ENCODE measurements around the gene KRTCAP2.
"Not testable (repeated sequence)": the region's sequence is repeated elsewhere in the genome, so short reads cannot be mapped to it uniquely, and the experiment has no call there.

KRTCAP2 gene

DNA sequence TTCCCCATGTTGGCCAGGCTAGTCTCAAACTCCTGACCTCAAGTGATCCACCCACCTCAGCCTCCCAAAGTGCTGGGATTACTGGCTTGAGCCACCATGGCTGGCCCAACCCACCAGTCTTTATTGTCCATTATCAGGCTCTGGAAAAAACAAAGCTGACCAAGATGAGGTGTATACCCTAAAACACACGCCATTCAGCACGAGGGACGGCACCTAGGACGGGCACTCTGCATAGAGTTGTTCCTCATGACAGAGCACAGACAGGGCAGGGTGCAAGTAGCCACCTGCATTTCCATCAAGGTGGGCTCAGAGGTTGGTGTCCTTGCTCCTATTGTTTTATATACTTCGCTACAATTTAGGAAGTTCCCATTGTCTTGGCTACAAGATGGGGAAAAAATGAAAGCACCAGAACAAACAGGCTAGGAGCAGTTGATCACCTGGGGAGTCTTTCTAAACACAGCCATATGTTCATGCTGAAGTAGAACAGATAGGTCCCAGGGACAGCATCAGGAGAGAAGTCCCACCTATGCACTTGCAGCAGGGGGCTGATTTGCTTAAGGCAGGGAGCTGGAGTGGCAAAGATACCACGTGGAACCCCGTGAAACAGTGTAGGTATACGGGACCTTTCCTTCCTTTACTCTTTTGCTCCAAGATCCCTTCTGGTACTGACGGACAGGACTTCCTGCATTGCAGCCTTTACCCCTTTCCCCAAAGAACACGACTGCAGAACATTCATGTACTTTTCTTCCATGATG is 4.5 kb downstream of the KRTCAP2 start:
- DNase-seq (ENCODE audit: low read depth), result no peak

DNA sequence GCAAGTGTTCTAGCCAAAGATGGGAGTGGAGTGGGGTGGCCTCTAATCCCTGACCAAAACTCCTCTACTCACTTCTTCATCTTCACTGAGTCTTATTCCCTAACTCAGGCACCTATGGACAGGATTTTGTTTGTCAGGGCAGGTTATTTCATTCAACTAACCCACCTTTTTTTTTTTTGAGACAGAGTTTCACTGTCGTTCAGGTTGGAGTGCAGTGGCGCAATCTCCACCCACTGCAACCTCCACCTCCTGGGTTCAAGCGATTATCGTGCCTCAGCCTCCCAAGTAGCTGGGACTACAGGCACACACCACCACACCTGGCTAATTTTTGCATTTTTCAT is 5.0 kb downstream of the KRTCAP2 start:
- DNase-seq (ENCODE audit: low read depth), result not testable (repeated sequence)

DNA sequence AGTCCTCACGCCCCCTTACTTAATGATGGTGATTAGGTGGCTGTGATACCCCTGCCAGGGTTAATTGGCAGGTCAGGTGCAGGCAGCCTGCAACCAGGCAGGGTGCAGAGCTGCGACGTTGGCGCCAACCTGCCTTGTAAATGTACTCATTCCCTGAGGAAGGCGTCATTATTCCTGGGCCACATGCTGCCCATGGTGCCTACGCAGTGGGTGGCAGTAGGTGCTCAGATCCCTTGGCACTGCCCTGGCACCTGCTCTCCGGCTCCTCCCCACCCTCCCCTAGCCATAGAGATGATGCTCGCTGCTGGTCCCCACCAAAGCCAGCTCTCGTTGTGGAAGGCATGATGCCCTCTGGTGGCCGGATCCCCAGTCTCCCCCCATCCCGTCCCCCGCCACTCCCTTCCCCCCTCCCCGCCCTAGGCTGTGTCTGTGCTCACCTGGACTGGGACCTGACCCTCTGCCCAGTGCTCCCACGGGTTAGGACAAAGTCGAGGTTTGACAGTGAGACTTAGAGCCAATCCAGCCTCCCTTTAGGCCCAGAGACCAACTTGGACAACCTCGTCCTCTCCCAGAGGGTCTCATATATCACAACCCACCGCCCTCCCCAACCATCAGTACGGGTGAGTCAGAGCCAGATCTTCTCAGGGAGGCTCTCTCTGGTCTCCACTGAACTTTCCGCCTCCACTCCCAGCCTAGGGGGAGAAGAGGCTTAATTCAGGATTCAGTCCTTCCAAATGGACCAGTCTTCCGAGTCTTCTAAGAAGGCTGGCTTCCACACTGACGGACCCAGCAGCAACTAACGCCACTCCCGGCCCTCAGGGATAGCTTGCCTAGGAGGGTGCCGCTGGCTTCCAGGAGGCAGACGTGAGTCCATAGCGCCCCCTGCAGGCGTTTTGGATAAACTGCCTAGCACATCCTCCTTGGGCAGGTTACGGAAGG is 5.7 kb downstream of the KRTCAP2 start:
- DNase-seq (ENCODE audit: low read depth), result peak; percentile 41

DNA sequence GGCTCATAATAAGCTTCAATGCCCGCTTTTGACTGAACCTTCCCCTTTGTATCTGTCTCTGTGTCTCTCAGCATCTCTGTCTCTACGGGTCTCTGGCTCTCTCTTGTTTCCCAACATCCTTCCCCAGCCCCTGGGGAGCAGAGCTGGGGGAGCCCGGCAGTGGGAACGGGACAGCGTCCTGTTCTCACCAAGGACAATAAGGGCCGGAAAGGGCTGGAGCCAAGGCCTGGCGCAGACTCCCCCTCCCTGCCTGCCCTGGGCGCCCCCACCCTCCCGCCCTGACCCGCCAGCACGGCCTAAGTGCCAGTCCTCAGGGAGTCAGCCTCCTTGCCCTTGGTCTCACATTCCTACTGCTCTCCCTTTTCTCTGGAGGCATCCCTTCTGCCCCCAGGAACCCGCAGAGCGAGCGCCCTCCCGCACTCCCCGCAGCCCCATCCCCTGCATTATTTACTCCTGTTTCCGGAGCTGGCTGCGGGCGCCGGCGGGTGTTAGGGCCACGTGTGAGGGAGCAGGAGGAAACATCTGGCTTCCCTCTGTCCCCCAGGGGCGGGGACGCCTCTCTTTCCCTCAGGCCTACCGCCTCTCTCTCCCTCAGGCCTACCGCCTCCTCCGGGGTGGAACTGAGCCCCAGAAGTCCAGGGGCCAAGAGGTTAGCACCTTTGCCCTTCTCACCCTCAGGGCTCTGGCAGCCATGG is 6.5 kb downstream of the KRTCAP2 start:
- DNase-seq (ENCODE audit: low read depth), result no peak

DNA sequence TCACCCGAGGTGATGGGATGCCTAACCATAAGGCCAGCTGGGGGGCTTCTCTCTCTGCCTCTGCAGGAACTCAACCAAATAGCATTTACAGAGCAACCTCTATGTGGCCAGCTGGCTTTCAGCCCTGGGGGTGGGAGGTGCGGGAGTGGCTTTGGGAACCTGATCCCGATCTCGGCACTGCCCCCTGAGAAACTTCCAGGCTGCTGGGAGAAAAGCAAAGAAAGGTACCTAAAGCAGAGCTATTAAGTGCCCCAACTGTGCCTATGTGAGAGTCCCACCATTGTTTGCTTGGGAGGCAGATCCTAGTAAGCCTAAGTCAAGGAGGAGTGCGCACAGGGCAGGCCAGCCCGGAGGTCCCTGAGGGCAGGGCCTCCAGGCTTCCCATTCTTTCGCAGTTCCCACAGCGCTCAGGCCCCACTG is 7.0 kb downstream of the KRTCAP2 start:
- no peak for DNase-seq (ENCODE audit: low read depth)

DNA sequence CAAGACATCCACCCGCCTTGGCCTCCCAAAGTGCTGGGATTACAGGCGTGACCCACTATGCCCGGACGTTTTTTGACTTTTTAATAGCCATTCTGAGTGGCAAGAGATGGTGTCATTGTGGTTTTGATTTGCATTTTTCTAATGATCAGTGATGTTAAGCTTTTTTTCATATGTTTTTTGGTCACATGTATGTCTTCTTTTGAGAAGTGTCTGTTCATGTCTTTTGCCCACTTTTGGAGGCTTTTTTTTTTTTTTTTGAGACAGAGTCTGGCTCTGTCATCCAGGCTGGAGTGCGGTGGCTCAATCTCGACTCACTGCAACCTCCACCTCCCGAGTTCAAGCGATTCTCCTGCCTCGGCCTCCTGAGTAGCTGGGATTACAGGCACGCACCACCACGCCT is 8.5 kb downstream of the KRTCAP2 start:
- DNase-seq (ENCODE audit: low read depth), result not testable (repeated sequence)

DNA sequence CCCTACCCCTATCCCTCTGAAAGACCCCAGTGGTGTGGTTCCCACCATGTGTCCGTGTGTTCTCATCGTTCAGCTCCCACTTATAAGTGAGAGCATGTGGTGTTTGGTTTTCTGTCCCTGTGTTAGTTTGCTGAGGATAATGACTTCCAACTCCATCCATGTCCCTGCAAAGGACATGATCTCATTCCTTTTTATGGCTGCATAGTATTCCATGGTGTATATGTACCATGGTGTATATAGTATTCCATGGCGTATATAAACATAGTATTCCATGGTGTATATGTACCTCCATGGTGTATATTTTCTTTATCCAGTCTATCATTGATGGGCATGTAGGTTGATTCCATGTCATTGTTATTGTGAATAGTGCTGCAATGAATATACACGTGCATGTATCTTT is 9.3 kb downstream of the KRTCAP2 start:
- DNase-seq (ENCODE audit: low read depth), result not testable (repeated sequence)

DNA sequence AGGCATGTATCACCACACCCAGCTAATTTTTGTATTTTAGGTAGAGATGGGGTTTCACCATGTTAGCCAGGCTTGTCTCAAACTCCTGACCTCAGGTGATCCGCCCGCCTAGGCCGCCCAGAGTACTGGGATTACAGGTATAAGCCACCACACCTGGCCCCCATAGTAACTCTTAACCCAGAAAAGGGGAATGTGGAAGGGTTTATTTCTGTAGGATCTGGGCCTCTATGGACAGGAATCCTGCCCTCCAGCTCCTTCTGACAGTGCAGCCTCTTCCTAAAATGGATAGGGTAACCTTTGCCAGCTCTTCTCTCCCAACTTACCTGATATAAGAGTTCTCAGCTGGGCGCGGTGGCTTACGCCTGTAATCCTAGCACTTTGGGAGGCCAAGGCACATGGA is 10.5 kb downstream of the KRTCAP2 start:
- not testable (repeated sequence) for DNase-seq (ENCODE audit: low read depth)

DNA sequence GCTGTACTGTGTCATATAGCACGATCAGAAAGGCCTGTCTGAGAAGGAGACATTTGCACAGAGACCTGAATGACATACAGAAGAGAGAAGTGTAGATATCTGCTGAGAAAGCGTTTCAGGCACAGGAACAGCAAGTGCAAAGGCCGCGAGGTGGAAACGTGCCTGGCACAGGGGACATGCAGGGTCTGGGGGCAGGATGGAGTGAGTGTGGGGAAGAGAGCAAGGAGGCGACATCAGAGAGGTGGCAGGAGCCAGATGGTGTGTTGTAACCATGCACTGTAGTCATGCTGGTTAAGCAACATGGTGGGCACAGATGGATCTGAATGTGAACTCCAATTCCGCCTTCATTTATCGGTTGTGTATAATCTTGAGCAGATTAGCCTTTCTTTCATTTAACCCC is 13.0 kb downstream of the KRTCAP2 start:
- DNase-seq (ENCODE audit: low read depth), result no peak

DNA sequence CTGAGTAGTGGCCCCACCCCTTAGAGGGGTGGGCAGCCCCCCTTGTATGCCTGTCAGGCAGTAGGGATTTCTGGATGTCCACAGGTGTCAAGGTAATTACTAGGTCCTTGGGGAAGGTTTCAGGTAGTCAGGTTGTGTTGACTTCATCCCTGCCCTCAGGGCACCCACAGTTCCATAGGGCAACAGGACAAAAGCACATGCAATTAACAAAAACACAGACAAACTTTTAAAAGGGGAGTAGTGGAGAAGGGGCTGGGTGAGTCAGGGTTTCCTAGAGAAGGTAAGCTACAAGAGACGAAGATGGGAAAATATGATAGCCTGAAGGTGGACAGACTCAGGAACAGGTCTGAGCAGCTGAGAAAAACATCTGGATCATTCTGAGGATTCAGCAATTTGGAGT is 14.1 kb downstream of the KRTCAP2 start:
- DNase-seq (ENCODE audit: low read depth), result no peak

DNA sequence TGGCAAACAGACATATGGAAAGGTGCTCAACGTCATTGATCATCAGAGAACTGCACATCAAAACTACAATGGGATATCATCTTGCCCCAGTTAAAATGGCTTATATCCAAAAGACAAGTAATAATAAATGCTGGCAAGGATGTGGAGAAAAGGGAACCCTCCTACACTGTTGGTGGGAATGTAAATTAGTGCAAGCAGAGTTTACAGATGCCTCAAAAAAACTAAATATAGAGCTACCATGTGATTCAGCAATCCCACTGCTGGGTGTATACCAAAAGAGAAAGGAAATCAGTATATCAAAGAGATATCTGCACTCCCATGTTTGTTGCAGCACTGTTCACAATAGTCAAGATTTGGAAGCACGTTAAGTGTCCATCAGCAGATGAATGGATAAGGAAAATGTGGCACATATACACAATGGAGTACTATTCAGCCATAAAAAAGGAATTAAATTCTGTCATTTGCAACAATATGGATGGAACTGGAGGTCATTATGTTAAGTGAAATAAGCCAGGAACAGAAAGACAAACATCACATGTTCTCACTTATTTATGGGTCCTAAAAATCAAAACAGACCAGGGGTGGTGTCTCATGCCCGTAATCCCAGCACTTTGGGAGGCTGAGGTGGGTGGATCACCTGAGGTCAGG is 17.0 kb downstream of the KRTCAP2 start:
- not testable (repeated sequence) for DNase-seq (ENCODE audit: low read depth)

DNA sequence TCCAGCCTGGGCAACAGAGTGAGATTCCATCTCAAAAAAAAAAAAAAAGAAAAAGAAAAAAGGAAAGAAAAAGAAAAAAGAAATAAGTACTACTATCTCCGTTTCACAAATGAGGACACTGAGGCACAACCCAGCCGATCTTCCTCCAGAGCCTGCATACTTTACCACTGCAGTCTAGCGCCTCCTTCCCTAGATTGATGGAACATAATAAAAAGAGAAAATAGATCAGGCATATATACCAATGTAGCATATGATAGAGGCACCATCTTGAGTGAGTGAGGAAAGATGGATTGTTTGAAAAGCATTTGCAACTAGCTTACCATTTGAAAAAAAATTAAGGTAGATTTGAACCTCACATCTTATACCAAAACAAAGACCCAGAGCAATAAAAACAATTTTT is 27.6 kb downstream of the KRTCAP2 start:
- DNase-seq (ENCODE audit: low read depth), result no peak

DNA sequence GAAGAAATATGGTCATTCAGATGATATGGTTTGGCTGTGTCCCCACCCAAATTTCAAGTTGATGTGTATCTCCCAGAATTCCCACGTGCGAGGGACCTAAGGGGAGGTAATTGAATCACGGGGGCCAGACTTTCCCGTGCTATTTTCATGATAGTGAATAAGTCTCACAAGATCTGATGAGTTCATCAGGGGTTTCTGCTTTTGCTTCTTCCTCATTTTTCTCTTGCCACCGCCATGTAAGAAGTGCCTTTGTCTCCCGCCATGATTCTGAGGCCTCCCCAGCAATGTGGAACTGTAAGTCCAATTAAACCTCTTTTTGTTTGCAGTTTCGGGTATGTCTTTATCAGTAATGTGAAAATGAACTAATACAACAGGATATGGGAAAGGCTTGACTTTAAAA is 31.4 kb downstream of the KRTCAP2 start:
- no peak for DNase-seq (ENCODE audit: low read depth)

DNA sequence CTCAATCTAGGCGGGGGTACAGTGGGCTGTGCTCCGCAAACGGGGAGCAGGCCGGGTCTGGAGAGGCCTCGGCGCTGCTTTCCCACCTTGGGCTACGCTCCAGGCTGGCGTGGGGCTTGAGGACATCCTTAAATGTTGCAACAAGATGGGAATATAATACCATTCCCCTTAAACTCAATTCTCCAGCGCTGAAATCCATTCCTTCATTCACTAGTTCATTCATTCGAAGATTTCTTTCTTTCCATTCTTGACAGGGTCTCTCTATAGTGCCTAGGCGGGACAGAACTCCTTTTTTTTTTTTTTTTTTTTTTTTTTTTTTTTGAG is 32.5 kb downstream of the KRTCAP2 start:
- no peak for DNase-seq (ENCODE audit: low read depth)

DNA sequence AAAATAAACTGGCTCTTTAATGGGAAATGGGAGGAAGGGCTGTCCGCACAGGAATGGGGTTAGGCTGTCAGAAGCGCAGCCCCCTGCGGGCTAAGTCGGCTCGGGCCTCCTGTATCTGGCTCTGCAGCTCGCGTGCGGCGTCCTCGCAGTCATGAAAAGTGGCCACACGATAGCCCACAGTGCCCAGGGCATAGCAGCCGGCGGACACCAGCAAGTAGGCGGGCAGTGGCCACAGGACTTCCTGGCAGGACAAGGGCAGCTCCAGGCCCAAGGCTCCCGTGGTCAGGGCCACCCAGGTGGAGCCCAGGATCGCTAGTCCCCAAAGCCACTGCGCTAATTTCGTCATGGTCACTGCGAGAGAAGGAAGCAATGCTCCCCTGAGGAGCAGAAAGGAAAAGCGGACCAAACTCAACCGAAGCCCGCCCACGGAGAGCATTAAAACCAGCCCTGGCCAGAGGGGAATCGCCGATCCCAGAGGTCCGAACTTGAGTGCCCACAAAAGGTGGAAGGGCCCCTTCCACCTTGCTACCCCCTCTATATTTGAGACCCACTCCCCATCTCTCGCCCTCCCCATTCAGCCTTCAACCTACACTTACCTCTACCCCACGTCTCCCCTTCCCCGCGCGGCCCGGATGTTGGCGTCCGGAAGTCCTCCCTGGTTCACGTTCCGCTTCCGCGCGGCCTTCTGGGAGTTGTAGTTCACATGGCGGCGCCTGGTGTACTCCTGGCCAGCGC is 33.0 kb downstream of the KRTCAP2 start, which contains the start of gene DPM3:
Gene DPM3, minus strand, starts transcription at position 637 of the 735 bp plus-strand sequence. Its CDS starts 291 bp downstream, at position 346.
- no peak for DNase-seq (ENCODE audit: low read depth)

DNA sequence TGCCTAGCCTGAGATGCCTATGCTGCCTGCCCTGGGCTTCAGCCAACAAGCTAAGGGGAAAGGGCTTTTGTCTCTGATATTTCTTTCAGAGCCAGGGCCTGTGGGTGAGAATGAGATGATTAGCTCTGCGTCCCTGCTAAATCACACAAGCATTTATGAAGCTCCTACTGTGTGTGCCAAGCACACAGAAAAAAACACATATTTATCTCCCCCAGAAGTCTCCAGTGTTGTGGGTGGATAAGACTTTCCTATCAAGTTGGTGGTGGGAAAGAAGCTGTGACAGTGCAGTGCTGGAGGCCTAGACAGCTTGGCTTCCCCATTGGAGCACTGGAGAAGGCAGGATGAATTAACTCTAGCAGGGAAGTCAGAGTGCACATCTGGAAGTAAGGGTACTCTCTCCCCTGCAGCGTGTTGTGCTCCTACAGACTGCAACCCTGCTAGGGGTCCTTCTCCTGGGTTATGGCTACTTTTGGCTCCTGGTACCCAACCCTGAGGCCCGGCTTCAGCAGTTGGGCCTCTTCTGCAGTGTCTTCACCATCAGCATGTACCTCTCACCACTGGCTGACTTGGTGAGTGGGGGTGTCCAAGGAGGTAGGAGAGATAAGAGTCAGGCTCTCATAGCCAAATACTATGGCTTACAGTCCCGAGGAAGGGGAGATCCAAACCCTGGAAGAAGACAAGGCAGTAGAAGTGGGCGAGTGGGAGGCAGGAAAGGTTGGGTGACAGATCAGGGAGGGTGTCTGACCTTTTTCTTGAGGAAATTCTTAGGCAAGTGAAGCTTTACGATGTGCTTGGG is 35.8 kb downstream of the KRTCAP2 start:
- no peak for DNase-seq (ENCODE audit: low read depth)

DNA sequence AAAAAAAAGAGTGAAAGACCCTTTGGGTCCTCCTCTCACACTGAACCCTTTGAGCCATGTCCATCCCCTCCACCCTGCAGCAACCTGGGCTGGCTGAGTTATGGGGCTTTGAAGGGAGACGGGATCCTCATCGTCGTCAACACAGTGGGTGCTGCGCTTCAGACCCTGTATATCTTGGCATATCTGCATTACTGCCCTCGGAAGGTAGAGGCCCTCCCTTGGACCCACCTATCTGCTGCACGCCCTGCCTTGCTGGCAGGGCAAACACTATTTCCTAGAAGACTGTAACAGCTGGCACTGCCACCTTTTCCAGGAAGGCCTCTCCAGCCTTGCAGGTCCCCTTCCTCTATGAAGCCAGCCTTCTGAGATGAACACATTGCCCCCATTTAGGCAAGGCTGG is 36.4 kb downstream of the KRTCAP2 start:
- DNase-seq (ENCODE audit: low read depth), result no peak

DNA sequence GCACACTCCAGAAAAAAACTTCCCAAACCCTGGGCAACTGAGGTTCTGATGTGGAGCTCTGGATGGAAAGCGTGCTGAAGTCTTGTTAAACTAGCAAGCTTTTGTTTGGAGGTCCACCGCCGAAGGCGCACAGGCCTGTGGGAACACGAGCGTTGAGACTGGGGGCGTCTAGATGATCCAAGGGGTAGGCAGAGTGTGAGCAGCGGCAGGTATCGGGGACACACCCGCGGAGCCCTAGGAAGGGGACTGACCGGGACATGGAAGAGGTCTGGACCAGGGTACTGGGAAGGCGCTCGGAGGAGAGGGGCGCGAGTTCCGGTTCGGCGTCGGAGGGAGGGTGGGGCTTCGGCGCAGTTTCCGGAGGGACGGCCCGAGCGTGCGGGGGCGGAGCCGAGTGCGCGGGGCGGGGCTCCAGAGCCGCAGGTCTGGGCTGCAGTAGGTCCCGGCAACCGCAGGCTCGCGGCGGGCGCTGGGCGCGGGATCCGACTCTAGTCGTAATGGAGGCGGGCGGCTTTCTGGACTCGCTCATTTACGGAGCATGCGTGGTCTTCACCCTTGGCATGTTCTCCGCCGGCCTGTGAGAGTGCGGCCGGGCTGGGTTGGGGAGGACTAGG is 37.6 kb downstream of the KRTCAP2 start, which contains the start of gene SLC50A1:
Gene SLC50A1, plus strand, starts transcription at position 438 of the 614 bp plus-strand sequence. Its CDS starts 60 bp downstream, at position 498.
- peak; percentile 55 for DNase-seq (ENCODE audit: low read depth)

DNA sequence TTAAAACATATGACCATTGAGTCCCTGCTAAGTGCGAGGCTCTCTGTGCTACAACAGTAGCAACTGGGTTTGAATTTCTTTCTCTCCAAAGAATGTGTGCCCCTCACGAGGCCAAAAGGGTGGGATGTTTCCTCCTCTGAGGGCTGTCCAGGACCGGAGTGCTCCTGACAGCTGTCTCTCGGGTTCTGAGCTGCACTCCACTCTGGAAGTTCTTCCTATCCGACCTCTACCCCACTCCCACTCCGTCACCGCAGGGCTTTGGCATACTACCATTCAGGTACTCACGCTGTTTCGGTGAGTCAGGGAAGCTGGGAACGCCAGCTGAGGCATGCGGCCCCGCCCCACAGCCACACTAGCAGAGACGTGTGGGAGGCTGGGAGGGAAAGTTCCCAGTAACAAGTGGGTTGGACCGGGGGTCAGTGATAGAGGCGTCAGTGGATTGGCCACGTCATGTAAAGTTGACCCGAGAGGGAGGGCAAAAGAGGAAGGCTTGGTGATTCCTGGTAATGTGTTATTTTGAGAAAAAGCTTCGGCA is 38.2 kb downstream of the KRTCAP2 start:
- peak; percentile 90 for DNase-seq (ENCODE audit: low read depth)

DNA sequence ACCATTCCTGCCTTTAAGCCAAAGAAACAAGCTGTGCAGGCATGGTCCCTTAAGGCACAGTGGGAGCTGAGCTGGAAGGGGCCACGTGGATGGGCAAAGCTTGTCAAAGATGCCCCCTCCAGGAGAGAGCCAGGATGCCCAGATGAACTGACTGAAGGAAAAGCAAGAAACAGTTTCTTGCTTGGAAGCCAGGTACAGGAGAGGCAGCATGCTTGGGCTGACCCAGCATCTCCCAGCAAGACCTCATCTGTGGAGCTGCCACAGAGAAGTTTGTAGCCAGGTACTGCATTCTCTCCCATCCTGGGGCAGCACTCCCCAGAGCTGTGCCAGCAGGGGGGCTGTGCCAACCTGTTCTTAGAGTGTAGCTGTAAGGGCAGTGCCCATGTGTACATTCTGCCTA is 38.8 kb downstream of the KRTCAP2 start:
- DNase-seq (ENCODE audit: low read depth), result no peak
